Testis (tissue), 2 donors: ENCODE measurements around the gene CACNB2.

Source experiments
- POLR2A ChIP-seq: fragments of 450-650 bp; IDR thresholded peaks from one replicate; pipeline ENCODE4 v1.6.1; 2017; ENCODE audit warnings: antibody characterized with exemption, mild to moderate bottlenecking, moderate library complexity
- TF ChIP-seq, protein P1 (sequence below), 3 experiments: fragments of 450-650 bp in 2 of 3; fragments of 200-600 bp in 1 of 3; sonication (generic) in 1 of 3; IDR thresholded peaks; one replicate each; pipeline ENCODE4 v1.5.1; 2016 to 2019; ENCODE audit warnings: antibody characterized with exemption in 3 of 3, mild to moderate bottlenecking in 2 of 3, moderate library complexity in 1 of 3

DNA sequence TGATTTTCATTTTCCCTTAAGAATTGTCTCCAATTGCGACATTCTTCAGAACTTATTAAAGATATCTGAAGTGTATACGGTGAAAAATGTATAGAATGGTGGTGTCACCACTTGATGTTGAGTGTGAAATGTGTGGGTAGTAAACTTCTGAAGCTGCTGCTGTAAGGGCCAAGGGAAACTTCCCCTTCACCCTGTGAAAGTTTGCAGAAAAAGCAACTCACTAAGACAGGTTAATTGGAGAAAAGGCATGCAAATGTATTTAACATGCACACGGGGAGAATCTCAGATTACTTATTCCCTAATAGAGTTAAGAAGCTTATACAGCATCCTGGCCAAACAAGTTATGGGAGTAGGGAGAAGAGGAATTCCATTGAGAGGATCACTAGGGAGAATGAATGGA lies 338.1 kb downstream of the CACNB2 start:
- TF ChIP-seq, protein P1, sequence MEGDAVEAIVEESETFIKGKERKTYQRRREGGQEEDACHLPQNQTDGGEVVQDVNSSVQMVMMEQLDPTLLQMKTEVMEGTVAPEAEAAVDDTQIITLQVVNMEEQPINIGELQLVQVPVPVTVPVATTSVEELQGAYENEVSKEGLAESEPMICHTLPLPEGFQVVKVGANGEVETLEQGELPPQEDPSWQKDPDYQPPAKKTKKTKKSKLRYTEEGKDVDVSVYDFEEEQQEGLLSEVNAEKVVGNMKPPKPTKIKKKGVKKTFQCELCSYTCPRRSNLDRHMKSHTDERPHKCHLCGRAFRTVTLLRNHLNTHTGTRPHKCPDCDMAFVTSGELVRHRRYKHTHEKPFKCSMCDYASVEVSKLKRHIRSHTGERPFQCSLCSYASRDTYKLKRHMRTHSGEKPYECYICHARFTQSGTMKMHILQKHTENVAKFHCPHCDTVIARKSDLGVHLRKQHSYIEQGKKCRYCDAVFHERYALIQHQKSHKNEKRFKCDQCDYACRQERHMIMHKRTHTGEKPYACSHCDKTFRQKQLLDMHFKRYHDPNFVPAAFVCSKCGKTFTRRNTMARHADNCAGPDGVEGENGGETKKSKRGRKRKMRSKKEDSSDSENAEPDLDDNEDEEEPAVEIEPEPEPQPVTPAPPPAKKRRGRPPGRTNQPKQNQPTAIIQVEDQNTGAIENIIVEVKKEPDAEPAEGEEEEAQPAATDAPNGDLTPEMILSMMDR (IDR thresholded peaks at IDR 0.05): no peak
- no peak for TF ChIP-seq POLR2A
